Colonic mucosa (tissue), 4 donors: Measurements from ENCODE around the gene CYFIP2. TPM values are rescaled to one million over a fixed set of nuclear protein-coding genes. Genes with fewer than 3 reads are reported as not detected.

Source experiments
- DNase-seq: peaks from one replicate; pipeline ENCODE4 v3.0.0-alpha.2; 2020
- H3K27ac ChIP-seq: fragments of 200-600 bp; one replicate; pipeline ENCODE4 v1.8.0; 2021
- H3K27me3 ChIP-seq: fragments of 200-600 bp; one replicate; pipeline ENCODE4 v1.8.0; 2021
- H3K36me3 ChIP-seq: fragments of 200-600 bp; one replicate; pipeline ENCODE4 v1.8.0; 2021
- H3K4me1 ChIP-seq: fragments of 200-600 bp; one replicate; pipeline ENCODE4 v1.8.0; 2021; ENCODE audit warnings: mild to moderate bottlenecking
- H3K4me3 ChIP-seq: fragments of 200-600 bp; one replicate; pipeline ENCODE4 v1.8.0; 2021
- H3K9ac ChIP-seq, 2 donors: one replicate each; pipeline ENCODE4 v1.7.0; 2013; ENCODE audit warnings: control low read depth in 2 of 2, low read depth in 2 of 2, low read length in 2 of 2
- H3K9me3 ChIP-seq: fragments of 200-600 bp; one replicate; pipeline ENCODE4 v1.8.0; 2021
- intact Hi-C: fragments of 100-400 bp; cut with DNase I; formaldehyde crosslinking; loops from one replicate; pipeline ENCODE4 v1.14.1; 2022
- total RNA-seq, 2 donors: library from RNA; stranded (reverse); fragmentation: NEBNext Ultra II Directional in 1 of 2; extraction: Animal tissue kit (Norgen Biotek cat#: 25700) in 1 of 2; gene quantifications; one replicate each; pipeline ENCODE4 v1.2.1, GENCODE V29; 2021
- TF ChIP-seq, protein P1 (sequence below): fragments of 200-600 bp; IDR thresholded peaks from one replicate; pipeline ENCODE4 v1.8.0; 2022; ENCODE audit warnings: antibody characterized with exemption, mild to moderate bottlenecking
- donor health status: healthy.
- donor health status: DM: no; HTN: no; CAD: no.
- donor health status: DM: no; HTN: no; CAD: no.

Gene CYFIP2
- total RNA-seq, 2 donors from 2014 or later: 22.4 to 26.1 TPM

DNA sequence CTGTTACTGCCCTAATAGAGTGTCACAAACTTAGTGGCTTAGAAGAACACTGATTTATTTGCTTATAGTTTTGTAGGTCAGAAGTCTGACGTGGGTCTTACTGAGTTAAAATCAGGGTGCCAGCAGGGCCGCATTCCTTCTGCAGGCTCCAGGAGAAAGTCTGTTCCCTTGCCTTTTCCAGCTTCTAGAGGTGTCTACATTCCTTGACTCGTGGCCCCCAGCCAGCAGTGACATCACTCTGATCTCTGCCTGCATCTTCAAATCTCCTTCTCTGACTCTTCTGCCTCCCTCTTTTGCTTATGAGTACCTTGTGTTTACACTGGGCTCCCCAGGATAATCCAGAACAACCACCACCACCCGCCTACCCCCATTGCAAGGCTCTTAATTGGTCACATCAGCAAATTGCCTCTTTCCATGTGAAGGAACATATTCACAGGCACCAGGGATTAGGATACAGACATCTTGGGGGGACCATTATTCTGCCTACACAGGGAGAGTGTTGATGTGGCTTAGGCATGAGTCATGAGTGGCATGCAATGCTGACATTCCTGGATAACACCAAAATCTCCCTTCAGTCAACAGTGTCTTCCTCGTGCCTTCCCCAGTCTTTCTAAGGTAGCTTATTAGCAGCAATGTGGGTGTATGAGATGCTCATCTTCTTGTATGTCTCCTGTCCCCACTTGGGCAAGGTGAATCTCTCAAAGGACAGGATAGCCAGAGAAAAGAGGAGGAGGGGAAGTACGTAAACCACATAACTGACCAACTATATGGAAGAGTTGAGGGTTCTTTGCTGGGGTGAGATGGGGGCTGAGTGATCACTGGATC, 24.4 kb downstream of the CYFIP2 start:
- Histone ChIP-seq H3K27me3 (no peaks in the 10 kb centered on the region), H3K4me3 (no peak overlapping the region), H3K27ac (no peak overlapping the region), H3K36me3 (no peaks in the 10 kb centered on the region), H3K9me3 (no peaks in the 10 kb centered on the region), H3K4me1 (peaks cover 8% of the 10 kb centered on the region), H3K9ac (no peak overlapping the region)
- TF ChIP-seq, protein P1, sequence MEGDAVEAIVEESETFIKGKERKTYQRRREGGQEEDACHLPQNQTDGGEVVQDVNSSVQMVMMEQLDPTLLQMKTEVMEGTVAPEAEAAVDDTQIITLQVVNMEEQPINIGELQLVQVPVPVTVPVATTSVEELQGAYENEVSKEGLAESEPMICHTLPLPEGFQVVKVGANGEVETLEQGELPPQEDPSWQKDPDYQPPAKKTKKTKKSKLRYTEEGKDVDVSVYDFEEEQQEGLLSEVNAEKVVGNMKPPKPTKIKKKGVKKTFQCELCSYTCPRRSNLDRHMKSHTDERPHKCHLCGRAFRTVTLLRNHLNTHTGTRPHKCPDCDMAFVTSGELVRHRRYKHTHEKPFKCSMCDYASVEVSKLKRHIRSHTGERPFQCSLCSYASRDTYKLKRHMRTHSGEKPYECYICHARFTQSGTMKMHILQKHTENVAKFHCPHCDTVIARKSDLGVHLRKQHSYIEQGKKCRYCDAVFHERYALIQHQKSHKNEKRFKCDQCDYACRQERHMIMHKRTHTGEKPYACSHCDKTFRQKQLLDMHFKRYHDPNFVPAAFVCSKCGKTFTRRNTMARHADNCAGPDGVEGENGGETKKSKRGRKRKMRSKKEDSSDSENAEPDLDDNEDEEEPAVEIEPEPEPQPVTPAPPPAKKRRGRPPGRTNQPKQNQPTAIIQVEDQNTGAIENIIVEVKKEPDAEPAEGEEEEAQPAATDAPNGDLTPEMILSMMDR: no peak
- intact Hi-C loops: no loop called here
- DNase-seq: no peak

- no peaks in the 10 kb centered on the region for H3K36me3 ChIP-seq
- intact Hi-C loops: no loop called here
- H3K27ac ChIP-seq: no peak overlapping the region
- peaks cover 8% of the 10 kb centered on the region for H3K4me1 ChIP-seq
- H3K27me3 ChIP-seq: no peaks in the 10 kb centered on the region
- no peak overlapping the region for H3K9ac ChIP-seq
- TF ChIP-seq, protein P1: no peak
- peak; percentile 69 for DNase-seq
- no peak overlapping the region for H3K4me3 ChIP-seq
- H3K9me3 ChIP-seq: no peaks in the 10 kb centered on the region
These were observed 25.2 kb downstream of the CYFIP2 start for GRCh38 chr5:157290981-157291711.

DNA sequence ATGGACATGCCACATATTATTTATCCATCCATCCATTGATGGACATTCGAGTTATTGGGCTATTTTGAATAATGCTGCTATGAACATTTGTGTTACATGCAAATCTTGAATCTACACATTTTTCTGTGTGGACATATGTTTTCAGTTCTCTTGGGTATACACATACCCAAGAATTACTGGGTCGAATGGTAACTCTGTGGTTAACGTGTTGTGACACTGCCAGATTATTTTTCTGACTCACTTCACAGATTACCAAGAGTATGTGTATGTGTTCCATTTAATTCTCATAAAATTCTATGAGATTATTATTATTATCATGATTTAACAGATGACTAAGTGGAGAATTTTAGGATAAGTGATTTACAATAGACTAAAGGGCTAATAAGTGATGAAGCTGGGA, 26.7 kb downstream of the CYFIP2 start:
- intact Hi-C loops: no loop called here
- Histone ChIP-seq H3K27ac (no peak overlapping the region), H3K36me3 (no peaks in the 10 kb centered on the region), H3K4me1 (peaks cover 8% of the 10 kb centered on the region), H3K9me3 (no peaks in the 10 kb centered on the region), H3K27me3 (no peaks in the 10 kb centered on the region), H3K4me3 (no peak overlapping the region), H3K9ac (no peak overlapping the region)
- DNase-seq: no peak
- TF ChIP-seq, protein P1: no peak

DNA sequence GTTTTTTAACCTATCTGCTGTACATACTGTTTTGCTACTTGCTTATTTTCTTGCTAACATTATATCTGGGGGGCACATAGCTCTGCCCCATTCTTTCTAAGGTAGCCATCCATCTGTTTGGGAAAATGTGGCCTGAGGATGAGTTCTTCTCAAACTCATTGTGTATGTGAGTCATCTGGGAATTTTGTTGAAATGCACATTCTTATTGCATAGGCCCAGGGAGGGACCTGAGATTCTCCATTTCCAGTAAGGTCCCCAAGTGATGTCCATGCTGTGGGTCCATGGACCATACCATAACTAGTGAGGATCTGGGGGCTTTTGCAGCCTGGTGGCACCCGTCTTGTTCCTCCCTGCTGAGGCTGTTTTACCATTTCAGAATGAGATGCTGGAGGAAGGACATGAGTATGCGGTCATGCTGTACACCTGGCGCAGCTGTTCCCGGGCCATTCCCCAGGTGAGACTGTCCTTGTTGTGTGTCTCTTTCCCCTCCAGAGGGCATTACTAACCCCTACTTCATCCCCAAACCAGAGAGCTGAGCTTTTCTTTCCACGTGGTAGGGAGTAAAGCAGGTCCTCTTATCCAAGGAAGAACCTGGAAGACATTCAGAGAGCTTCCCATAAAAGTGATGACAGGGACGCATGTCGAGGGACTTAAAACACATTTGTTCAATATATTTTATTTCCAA, 28.6 kb downstream of the CYFIP2 start:
- Histone ChIP-seq H3K27ac (no peak overlapping the region), H3K27me3 (no peaks in the 10 kb centered on the region), H3K9ac (no peak overlapping the region), H3K36me3 (no peaks in the 10 kb centered on the region), H3K4me1 (peaks cover 8% of the 10 kb centered on the region), H3K4me3 (no peak overlapping the region), H3K9me3 (no peaks in the 10 kb centered on the region)
- intact Hi-C loops: no loop called here
- DNase-seq: no peak
- TF ChIP-seq, protein P1: no peak

DNA sequence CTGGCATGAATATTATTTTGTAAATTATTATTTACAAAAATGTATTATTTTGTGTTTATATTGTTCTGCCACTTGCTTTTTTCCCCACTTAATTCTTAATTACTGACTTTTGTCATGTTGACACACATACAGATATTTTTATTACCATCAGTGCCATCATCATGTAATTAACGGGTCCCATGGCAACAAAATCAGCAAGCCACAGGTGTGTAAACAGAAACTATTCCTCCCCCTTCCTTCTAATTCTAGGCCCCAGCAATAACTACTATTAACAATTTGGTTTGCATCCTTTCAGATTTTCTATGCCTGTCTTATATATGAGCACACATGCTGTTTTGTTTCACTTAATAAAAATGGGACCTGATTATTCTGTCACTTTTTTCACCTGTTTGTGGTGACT, 29.3 kb downstream of the CYFIP2 start:
- no peak overlapping the region for H3K27ac ChIP-seq
- TF ChIP-seq, protein P1: no peak
- intact Hi-C loops: no loop called here
- no peak overlapping the region for H3K4me3 ChIP-seq
- DNase-seq: no peak
- H3K9me3 ChIP-seq: no peaks in the 10 kb centered on the region
- peaks cover 8% of the 10 kb centered on the region for H3K4me1 ChIP-seq
- no peak overlapping the region for H3K9ac ChIP-seq
- no peaks in the 10 kb centered on the region for H3K36me3 ChIP-seq
- H3K27me3 ChIP-seq: no peaks in the 10 kb centered on the region
